ENCODE measurements around the gene EPHA5. TPM values are rescaled to one million over a fixed set of nuclear protein-coding genes. Genes with fewer than 3 reads are reported as not detected.

The EPHA5 gene
- total and polyA plus RNA-seq, 9 of the 15 experiments (the other 6 are each of a cell fraction or from before 2014, with no cell fraction given), result 0.04 TPM; not detected in 8

- no peak overlapping the region for H3K9ac ChIP-seq (ENCODE audit: insufficient read depth in 1 of 2, low read depth in 2 of 2, low read length in 2 of 2)
- ChIA-PET POLR2A (no interaction called here), CTCF (ENCODE audit: low intra/inter-chr PET ratio) (no interaction called here)
- ATAC-seq, result no peak
- in situ Hi-C loops (cut with MboI) (no loop called here), intact Hi-C loops (cut with micrococcal nuclease) (no loop called here)
- H3K9me3 ChIP-seq (replicated peaks; ENCODE audit: control insufficient read depth, insufficient read depth, low read depth, low read length), result no peaks in the 10 kb centered on the region
- BruUV-seq (replicated peaks), result no TSS peak
- H2AFZ ChIP-seq (ENCODE audit: low read depth, low read length), result no peak overlapping the region
- H3K4me1 ChIP-seq (replicated peaks in 1 of 2; ENCODE audit: control insufficient read depth in 2 of 2, insufficient read depth in 2 of 2, low read length in 2 of 2), result peaks cover 0 to 9% of the 10 kb centered on the region in 2 experiments; a peak in 2 of 5 replicates
- no peaks in the 10 kb centered on the region for H3K27me3 ChIP-seq (ENCODE audit: control insufficient read depth in 2 of 2, insufficient read depth in 2 of 2, low read length in 2 of 2)
- FAIRE-seq, result no peak
- WGBS (ENCODE audit: insufficient coverage, low coverage, missing lambda C conversion rate), result 1% methylated on average over 28 of the region's 32 CpGs
- H3K27ac ChIP-seq (ENCODE audit: extremely low read depth, low read depth, low read length), result no peak overlapping the region
- H3K9me1 ChIP-seq (ENCODE audit: control insufficient read depth, insufficient read depth, low read length), result no peaks in the 10 kb centered on the region
- no peaks in the 10 kb centered on the region for H3K36me3 ChIP-seq (ENCODE audit: control insufficient read depth, insufficient read depth, low read length)
- no peak overlapping the region for H3K4me2 ChIP-seq (ENCODE audit: insufficient read depth, low read length)
- no peaks in the 10 kb centered on the region for H3K79me2 ChIP-seq (ENCODE audit: control insufficient read depth, insufficient read depth, low read length)
- no peak for DNase-seq (ENCODE audit: extremely low read depth in 1 of 4, low spot score in 3 of 4)
- H3K4me3 ChIP-seq, result no peak overlapping the region
- H4K20me1 ChIP-seq (replicated peaks; ENCODE audit: control insufficient read depth, insufficient read depth, low read length), result no peaks in the 10 kb centered on the region
- TF ChIP-seq ZNF174 (CRISPR knock-in tag; IDR thresholded peaks at IDR 0.05) (no peak), ZNF79 (CRISPR knock-in tag; IDR thresholded peaks at IDR 0.05; ENCODE audit: low read depth) (no peak), STAT5B (CRISPR knock-in tag; IDR thresholded peaks at IDR 0.05) (no peak), RBFOX2 (IDR thresholded peaks at IDR 0.05; ENCODE audit: low read depth, low read length) (no peak), ZNF592 (IDR thresholded peaks at IDR 0.05) (no peak), NEUROD1 (IDR thresholded peaks at IDR 0.05; ENCODE audit: borderline replicate concordance, low read depth, low read length, partially characterized antibody) (no peak), COPS2 (conservative IDR thresholded peaks at IDR 0.05) (no peak), KAT2B (IDR thresholded peaks at IDR 0.05; ENCODE audit: low read depth, low read length) (no peak), GATAD2B (IDR thresholded peaks at IDR 0.05; ENCODE audit: borderline replicate concordance) (no peak), NONO (IDR thresholded peaks at IDR 0.05; ENCODE audit: low read depth in 2 of 2, low read length in 1 of 2) (no peak), MXD1 (CRISPR knock-in tag; IDR thresholded peaks at IDR 0.05; ENCODE audit: borderline replicate concordance, poor library complexity, severe bottlenecking) (no peak), HMG20A (CRISPR knock-in tag; conservative IDR thresholded peaks at IDR 0.05) (no peak), NELFE (IDR thresholded peaks at IDR 0.05; ENCODE audit: insufficient read depth, insufficient read length) (no peak), TAF9B (IDR thresholded peaks at IDR 0.05; ENCODE audit: partially characterized antibody) (no peak)
Observed at GRCh38 chr4:65668201-65669089, 1.8 kb downstream of the EPHA5 start.

Measured in K562 (cell line).